ENCODE data around the gene NMNAT2. TPM values are rescaled to one million over a fixed set of nuclear protein-coding genes. Genes with fewer than 3 reads are reported as not detected.

NMNAT2 gene
- total and polyA plus RNA-seq, 4 donors, result 0.10 to 1.1 (median 0.94) TPM

DNA sequence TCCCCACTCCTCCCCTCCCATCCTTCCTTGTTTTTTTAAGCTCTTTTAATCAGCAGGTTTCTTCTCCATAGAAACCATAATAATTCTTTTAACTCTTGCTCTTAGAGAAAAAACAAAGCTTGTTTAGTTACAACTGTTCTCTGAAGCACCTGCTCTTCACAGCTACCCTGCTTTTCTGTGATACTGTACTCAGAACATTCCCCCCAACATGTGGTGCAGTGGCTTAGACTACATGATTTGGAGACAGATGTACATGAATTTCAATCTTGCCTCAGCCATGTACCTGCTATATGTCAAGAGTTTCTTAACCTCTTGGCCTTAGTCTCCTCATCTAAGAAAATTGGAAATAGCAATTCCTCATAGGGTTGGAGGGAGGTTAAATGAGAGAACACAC, 198.6 kb downstream of the NMNAT2 start:
- H3K27me3 ChIP-seq (ENCODE audit: control insufficient read depth in 3 of 3, insufficient read depth in 3 of 3, low read length in 2 of 3), result no peaks in the 10 kb centered on the region
- ATAC-seq (ENCODE audit: insufficient read depth, low FRiP score) (no peak), DNase-seq (no peak)
- no peaks in the 10 kb centered on the region for H3K9me3 ChIP-seq (ENCODE audit: control insufficient read depth in 4 of 4, insufficient read depth in 3 of 4, low read length in 3 of 4)
- H3K4me1 ChIP-seq (ENCODE audit: control insufficient read depth in 5 of 5, insufficient read depth in 5 of 5, low read length in 5 of 5), result peaks cover 5 to 30% (median 10%) of the 10 kb centered on the region in 5 donors
- no peak overlapping the region for H3K27ac ChIP-seq (ENCODE audit: low read depth in 1 of 2, low read length in 1 of 2)
- H3K36me3 ChIP-seq (ENCODE audit: control insufficient read depth in 4 of 4, insufficient read depth in 4 of 4, low read length in 4 of 4), result no peaks in the 10 kb centered on the region
- no peak overlapping the region for H3K4me3 ChIP-seq
- no peak overlapping the region for H3K9ac ChIP-seq (ENCODE audit: insufficient read depth in 1 of 2, low read length in 2 of 2)
- TF ChIP-seq, protein P1, sequence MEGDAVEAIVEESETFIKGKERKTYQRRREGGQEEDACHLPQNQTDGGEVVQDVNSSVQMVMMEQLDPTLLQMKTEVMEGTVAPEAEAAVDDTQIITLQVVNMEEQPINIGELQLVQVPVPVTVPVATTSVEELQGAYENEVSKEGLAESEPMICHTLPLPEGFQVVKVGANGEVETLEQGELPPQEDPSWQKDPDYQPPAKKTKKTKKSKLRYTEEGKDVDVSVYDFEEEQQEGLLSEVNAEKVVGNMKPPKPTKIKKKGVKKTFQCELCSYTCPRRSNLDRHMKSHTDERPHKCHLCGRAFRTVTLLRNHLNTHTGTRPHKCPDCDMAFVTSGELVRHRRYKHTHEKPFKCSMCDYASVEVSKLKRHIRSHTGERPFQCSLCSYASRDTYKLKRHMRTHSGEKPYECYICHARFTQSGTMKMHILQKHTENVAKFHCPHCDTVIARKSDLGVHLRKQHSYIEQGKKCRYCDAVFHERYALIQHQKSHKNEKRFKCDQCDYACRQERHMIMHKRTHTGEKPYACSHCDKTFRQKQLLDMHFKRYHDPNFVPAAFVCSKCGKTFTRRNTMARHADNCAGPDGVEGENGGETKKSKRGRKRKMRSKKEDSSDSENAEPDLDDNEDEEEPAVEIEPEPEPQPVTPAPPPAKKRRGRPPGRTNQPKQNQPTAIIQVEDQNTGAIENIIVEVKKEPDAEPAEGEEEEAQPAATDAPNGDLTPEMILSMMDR (IDR thresholded peaks at IDR 0.05; ENCODE audit: control extremely low read depth, extremely low read depth), result no peak

DNA sequence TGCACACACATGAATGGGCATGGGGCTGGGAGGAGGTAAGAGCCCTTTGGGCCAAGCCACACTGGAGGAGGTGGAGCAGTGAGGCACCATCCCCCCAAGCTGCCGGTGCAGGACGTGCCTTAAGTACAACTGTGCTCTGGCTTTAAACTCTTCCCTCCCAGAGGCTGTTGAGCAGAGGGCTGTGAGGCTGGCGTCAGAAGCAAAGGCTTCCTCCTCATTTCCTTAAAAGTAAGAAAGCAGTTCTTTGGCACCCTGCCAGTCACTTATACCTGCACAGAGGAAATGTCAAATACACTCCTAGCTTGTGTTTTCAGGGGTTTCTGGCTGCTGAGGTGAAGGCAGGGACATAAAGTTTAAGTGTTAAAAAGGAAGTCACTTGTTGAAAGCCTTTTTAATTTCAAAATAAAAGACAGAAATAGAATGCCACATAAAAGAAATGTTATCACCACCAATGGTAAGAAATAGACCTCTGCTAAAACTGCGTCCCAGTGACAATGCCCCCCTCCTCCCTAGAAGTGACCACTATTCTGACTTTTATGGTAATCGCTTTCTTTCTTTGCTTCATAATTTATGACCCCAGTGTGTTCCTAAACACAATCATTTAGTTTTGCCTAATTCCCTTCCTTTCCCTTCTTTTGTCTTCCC, 199.1 kb downstream of the NMNAT2 start:
- Histone ChIP-seq H3K27ac (ENCODE audit: low read depth in 1 of 2, low read length in 1 of 2) (peak overlapping the region in 1 of 2 donors; percentile 26), H3K9ac (ENCODE audit: insufficient read depth in 1 of 2, low read length in 2 of 2) (no peak overlapping the region), H3K9me3 (ENCODE audit: control insufficient read depth in 4 of 4, insufficient read depth in 3 of 4, low read length in 3 of 4) (no peaks in the 10 kb centered on the region), H3K4me1 (ENCODE audit: control insufficient read depth in 5 of 5, insufficient read depth in 5 of 5, low read length in 5 of 5) (peaks cover 5 to 30% (median 10%) of the 10 kb centered on the region in 5 donors), H3K4me3 (no peak overlapping the region), H3K36me3 (ENCODE audit: control insufficient read depth in 4 of 4, insufficient read depth in 4 of 4, low read length in 4 of 4) (no peaks in the 10 kb centered on the region), H3K27me3 (ENCODE audit: control insufficient read depth in 3 of 3, insufficient read depth in 3 of 3, low read length in 2 of 3) (no peaks in the 10 kb centered on the region)
- ATAC-seq (ENCODE audit: insufficient read depth, low FRiP score) (no peak), DNase-seq (peak; percentile 78 to 92 (median 80))
- TF ChIP-seq, protein P1 (IDR thresholded peaks at IDR 0.05; ENCODE audit: control extremely low read depth, extremely low read depth), result no peak
- 5 to 16% methylated on average over 5 of the region's 5 CpGs for WGBS, 2 donors

DNA sequence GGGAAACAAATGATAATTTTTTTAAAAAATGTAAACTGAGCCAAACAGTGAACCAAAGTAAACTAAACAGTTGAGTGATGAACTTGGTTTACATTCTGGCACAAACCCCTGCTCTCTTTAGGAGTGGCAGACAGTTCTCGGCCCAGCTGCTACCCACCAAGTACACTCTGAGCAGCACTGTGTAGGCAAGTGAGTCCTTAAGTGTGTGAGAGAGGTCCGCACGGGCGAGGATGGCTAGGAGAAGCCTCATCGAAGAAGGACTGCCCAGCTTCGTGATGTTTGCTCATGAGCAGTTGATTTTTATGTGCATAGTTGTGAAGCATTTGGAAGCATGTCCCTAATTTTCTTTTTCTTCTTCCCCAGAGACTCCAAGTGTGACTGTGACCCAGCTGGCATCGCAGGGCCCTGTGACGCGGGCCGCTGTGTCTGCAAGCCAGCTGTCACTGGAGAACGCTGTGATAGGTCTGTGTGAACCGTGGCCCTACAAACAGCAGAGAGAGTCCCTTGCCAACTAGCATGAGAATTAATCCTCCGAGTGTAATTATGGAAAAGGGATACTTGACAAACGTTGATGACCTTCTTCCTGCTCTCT, 200.1 kb downstream of the NMNAT2 start:
- peak overlapping the region in 1 of 2 donors; percentile 36 for H3K9ac ChIP-seq (ENCODE audit: insufficient read depth in 1 of 2, low read length in 2 of 2)
- ATAC-seq (ENCODE audit: insufficient read depth, low FRiP score) (no peak), DNase-seq (peak; percentile 80 to 83 (median 80))
- no peaks in the 10 kb centered on the region for H3K36me3 ChIP-seq (ENCODE audit: control insufficient read depth in 4 of 4, insufficient read depth in 4 of 4, low read length in 4 of 4)
- no peaks in the 10 kb centered on the region for H3K9me3 ChIP-seq (ENCODE audit: control insufficient read depth in 4 of 4, insufficient read depth in 3 of 4, low read length in 3 of 4)
- H3K27ac ChIP-seq (ENCODE audit: low read depth in 1 of 2, low read length in 1 of 2), result no peak overlapping the region
- no peak overlapping the region for H3K4me3 ChIP-seq
- H3K4me1 ChIP-seq (ENCODE audit: control insufficient read depth in 5 of 5, insufficient read depth in 5 of 5, low read length in 5 of 5), result peaks cover 5 to 30% (median 10%) of the 10 kb centered on the region in 5 donors
- no peaks in the 10 kb centered on the region for H3K27me3 ChIP-seq (ENCODE audit: control insufficient read depth in 3 of 3, insufficient read depth in 3 of 3, low read length in 2 of 3)
- WGBS, 2 donors, result 71 to 84% methylated on average over 14 of the region's 14 CpGs
- TF ChIP-seq, protein P1 (IDR thresholded peaks at IDR 0.05; ENCODE audit: control extremely low read depth, extremely low read depth), result no peak

Data from lung (tissue), 12 donors.